H9 (cell line): ENCODE results near the gene ATRNL1. TPM values are rescaled to one million over a fixed set of nuclear protein-coding genes. Genes with fewer than 3 reads are reported as not detected.

Experiments used
- DNase-seq: peaks from one replicate; pipeline ENCODE4 v3.0.0-alpha.2; 2017
- H2AFZ ChIP-seq: one replicate; pipeline ENCODE4 v1.6.1; 2013; ENCODE audit warnings: mild to moderate bottlenecking, low read length, control low read depth, moderate library complexity
- H2AK5ac ChIP-seq: 2 replicates; pipeline ENCODE4 v1.6.1; 2013; ENCODE audit warnings: low read length, control low read depth, mixed read lengths; ENCODE audit not compliant: insufficient read length
- H2BK120ac ChIP-seq: one replicate; pipeline ENCODE4 v1.6.1; 2013; ENCODE audit warnings: low read depth, mild to moderate bottlenecking, low read length, control low read depth, inconsistent platforms; ENCODE audit not compliant: poor library complexity, severe bottlenecking
- H2BK12ac ChIP-seq: 2 replicates; pipeline ENCODE4 v1.6.1; 2013; ENCODE audit warnings: low read length, control low read depth, mixed read lengths, low read depth; ENCODE audit not compliant: insufficient read length
- H2BK15ac ChIP-seq: 2 replicates; pipeline ENCODE4 v1.6.1; 2013; ENCODE audit warnings: low read depth, low read length, control low read depth
- H2BK20ac ChIP-seq: one replicate; pipeline ENCODE4 v1.6.1; 2013; ENCODE audit warnings: low read depth, mild to moderate bottlenecking, low read length, control low read depth, inconsistent platforms; ENCODE audit not compliant: poor library complexity, severe bottlenecking
- H2BK5ac ChIP-seq: 2 replicates; pipeline ENCODE4 v1.6.1; 2013; ENCODE audit warnings: low read length, control low read depth, mixed read lengths; ENCODE audit not compliant: insufficient read length
- H3K14ac ChIP-seq: 2 replicates; pipeline ENCODE4 v1.6.1; 2013; ENCODE audit warnings: low read length, control low read depth; ENCODE audit not compliant: insufficient read depth
- H3K18ac ChIP-seq: 2 replicates; pipeline ENCODE4 v1.6.1; 2013; ENCODE audit warnings: low read depth, mild to moderate bottlenecking, mixed read lengths, low read length, control low read depth; ENCODE audit not compliant: insufficient read length
- H3K23ac ChIP-seq: 2 replicates; pipeline ENCODE4 v1.6.1; 2013; ENCODE audit warnings: low read length, control low read depth, mixed read lengths, low read depth; ENCODE audit not compliant: insufficient read length
- H3K23me2 ChIP-seq: 2 replicates; pipeline ENCODE4 v1.6.1; 2013; ENCODE audit warnings: low read depth, mild to moderate bottlenecking, mixed read lengths, low read length, control low read depth; ENCODE audit not compliant: insufficient read length, poor library complexity, severe bottlenecking
- H3K27ac ChIP-seq: 2 replicates; pipeline ENCODE4 v1.5.1; 2013; ENCODE audit warnings: low read length, control low read depth, mixed read lengths, low read depth; ENCODE audit not compliant: insufficient read length
- H3K27me3 ChIP-seq: 2 replicates; pipeline ENCODE4 v1.6.1; 2013; ENCODE audit warnings: low read length, control low read depth, inconsistent platforms; ENCODE audit not compliant: insufficient read depth
- H3K4ac ChIP-seq: 2 replicates; pipeline ENCODE4 v1.6.1; 2013; ENCODE audit warnings: low read depth, mild to moderate bottlenecking, control low read depth, inconsistent platforms, low read length, moderate library complexity
- H3K4me1 ChIP-seq: 2 replicates; pipeline ENCODE4 v1.6.1; 2013; ENCODE audit warnings: low read length, control low read depth, inconsistent platforms; ENCODE audit not compliant: insufficient read depth
- H3K4me2 ChIP-seq: 2 replicates; pipeline ENCODE4 v1.6.1; 2013; ENCODE audit warnings: low read length, control low read depth, mixed read lengths; ENCODE audit not compliant: insufficient read length, insufficient read depth
- H3K56ac ChIP-seq: 2 replicates; pipeline ENCODE4 v1.6.1; 2013; ENCODE audit warnings: low read depth, mild to moderate bottlenecking, mixed read lengths, low read length, control low read depth; ENCODE audit not compliant: insufficient read length
- H3K79me1 ChIP-seq: 2 replicates; pipeline ENCODE4 v1.6.1; 2013; ENCODE audit warnings: low read depth, mild to moderate bottlenecking, moderate library complexity, low read length, control low read depth, inconsistent platforms; ENCODE audit not compliant: insufficient read depth, poor library complexity, severe bottlenecking
- H3K79me2 ChIP-seq: 2 replicates; pipeline ENCODE4 v1.6.1; 2013; ENCODE audit warnings: low read length, control low read depth, inconsistent platforms; ENCODE audit not compliant: insufficient read depth
- H3K9ac ChIP-seq: 2 replicates; pipeline ENCODE4 v1.6.1; 2013; ENCODE audit warnings: low read length, control low read depth, mixed read lengths; ENCODE audit not compliant: insufficient read length; ENCODE audit errors: extremely low read depth
- H3K9me3 ChIP-seq: one replicate; pipeline ENCODE4 v1.6.1; 2013; ENCODE audit warnings: low read depth, low read length, inconsistent platforms; ENCODE audit not compliant: control insufficient read depth
- H3T11ph ChIP-seq: one replicate; pipeline ENCODE4 v1.6.1; 2013; ENCODE audit warnings: mild to moderate bottlenecking, low read length, control low read depth, inconsistent platforms
- H4K20me1 ChIP-seq: one replicate; pipeline ENCODE4 v1.6.1; 2013; ENCODE audit not compliant: control insufficient read depth, insufficient read length, insufficient read depth
- H4K5ac ChIP-seq: 2 replicates; pipeline ENCODE4 v1.6.1; 2013; ENCODE audit warnings: low read depth, mild to moderate bottlenecking, mixed read lengths, low read length, control low read depth; ENCODE audit not compliant: insufficient read length
- H4K8ac ChIP-seq: replicated peaks from 2 replicates; pipeline ENCODE4 v1.6.1; 2013; ENCODE audit warnings: low read length, control low read depth, mixed read lengths, low read depth; ENCODE audit not compliant: insufficient read length
- H4K91ac ChIP-seq: 2 replicates; pipeline ENCODE4 v1.6.1; 2013; ENCODE audit warnings: low read depth, mild to moderate bottlenecking, moderate library complexity, mixed read lengths, low read length, control low read depth; ENCODE audit not compliant: insufficient read length
- H3K27ac Mint-ChIP-seq, 3 experiments: 2 replicates in 2 of 3; 3 replicates in 1 of 3; pipeline ENCODE4 v1.8.0; 2020 to 2021; ENCODE audit warnings: mixed read lengths in 3 of 3, mild to moderate bottlenecking in 1 of 3, moderate library complexity in 1 of 3
- H3K27me3 Mint-ChIP-seq: 2 replicates; pipeline ENCODE4 v1.8.0; 2021; ENCODE audit warnings: low read depth, mild to moderate bottlenecking, moderate library complexity, mixed read lengths
- H3K36me3 Mint-ChIP-seq, 3 experiments: 2 replicates in 2 of 3; 3 replicates in 1 of 3; pipeline ENCODE4 v1.8.0; 2020 to 2021; ENCODE audit warnings: low read depth in 3 of 3, mixed read lengths in 3 of 3; ENCODE audit not compliant: insufficient read depth in 1 of 3
- H3K4me1 Mint-ChIP-seq, 2 experiments: 2 replicates each; pipeline ENCODE4 v1.8.0; 2020; ENCODE audit warnings: mixed read lengths in 2 of 2
- H3K4me3 Mint-ChIP-seq, 2 experiments: 2 replicates in 1 of 2; 3 replicates in 1 of 2; pipeline ENCODE4 v1.8.0; 2020 to 2021; ENCODE audit warnings: mild to moderate bottlenecking in 2 of 2, mixed read lengths in 2 of 2, moderate library complexity in 1 of 2
- H3K9me3 Mint-ChIP-seq, 2 experiments: 2 replicates in 1 of 2; 3 replicates in 1 of 2; pipeline ENCODE4 v1.8.0; 2020; ENCODE audit warnings: mild to moderate bottlenecking in 2 of 2, mixed read lengths in 2 of 2, moderate library complexity in 1 of 2
- WGBS: extraction: QIAGEN DNeasy Blood & Tissue Kit; methylation state at CpG from one replicate; pipeline ENCODE4 v1.1.7; 2013; ENCODE audit warnings: missing lambda C conversion rate, low lambda C conversion rate, mixed read lengths; ENCODE audit not compliant: insufficient read length; ENCODE audit errors: extremely low coverage; 5-methylcytosine and 5-hydroxymethylcytosine counted together
- total RNA-seq: library from RNA; stranded (reverse); gene quantifications from 2 replicates; pipeline ENCODE4 v1.2.1, GENCODE V29; 2021
- TF ChIP-seq, protein P1 (sequence below): fragments of 200-600 bp; sonication (generic); conservative IDR thresholded peaks from 3 replicates; pipeline ENCODE4 v1.8.0; 2021; ENCODE audit warnings: antibody characterized with exemption, mild to moderate bottlenecking

Gene ATRNL1
- total RNA-seq, 1 experiment from 2014 or later = 9.2 TPM

DNA sequence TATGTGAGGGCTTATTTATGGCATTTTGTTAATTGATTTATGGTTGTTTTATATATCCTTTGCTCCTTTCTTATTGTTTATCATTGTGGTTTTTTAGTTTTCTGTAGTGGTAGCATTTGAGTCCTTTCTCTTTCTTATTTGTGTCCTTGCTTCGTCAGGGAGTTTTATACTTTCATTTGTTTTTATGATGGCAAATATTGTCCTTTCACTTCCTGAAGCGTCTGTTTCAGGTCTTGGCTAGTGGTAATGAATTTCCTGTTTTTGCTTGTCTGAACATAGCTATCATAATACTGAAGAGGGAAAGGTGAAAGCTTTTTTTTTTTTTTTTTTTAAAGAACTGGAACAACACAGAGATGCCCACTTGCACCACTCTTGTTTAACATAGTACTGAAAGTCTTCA is 228.2 kb downstream of the ATRNL1 start:
- H3K79me2 ChIP-seq = no peaks in the 10 kb centered on the region
- H4K20me1 ChIP-seq = no peaks in the 10 kb centered on the region
- no peak overlapping the region for H2BK5ac ChIP-seq
- DNase-seq = no peak
- H2AFZ ChIP-seq = no peak overlapping the region
- no peak overlapping the region for H2BK15ac ChIP-seq
- Mint-ChIP-seq H3K27ac (no peak overlapping the region), H3K4me3 (no peak overlapping the region), H3K36me3 (peaks cover 0 to 2% (median 0%) of the 10 kb centered on the region in 3 experiments; a peak in 1 of 7 replicates), H3K27me3 (no peaks in the 10 kb centered on the region), H3K4me1 (no peaks in the 10 kb centered on the region), H3K9me3 (peaks cover 0 to 4% of the 10 kb centered on the region in 2 experiments; a peak in 2 of 5 replicates)
- no CpG with 5 or more reads among the region's 2 CpGs for WGBS
- no peaks in the 10 kb centered on the region for H3K9me3 ChIP-seq
- H3K14ac ChIP-seq = no peak overlapping the region
- no peak overlapping the region for H2AK5ac ChIP-seq
- TF ChIP-seq, protein P1, sequence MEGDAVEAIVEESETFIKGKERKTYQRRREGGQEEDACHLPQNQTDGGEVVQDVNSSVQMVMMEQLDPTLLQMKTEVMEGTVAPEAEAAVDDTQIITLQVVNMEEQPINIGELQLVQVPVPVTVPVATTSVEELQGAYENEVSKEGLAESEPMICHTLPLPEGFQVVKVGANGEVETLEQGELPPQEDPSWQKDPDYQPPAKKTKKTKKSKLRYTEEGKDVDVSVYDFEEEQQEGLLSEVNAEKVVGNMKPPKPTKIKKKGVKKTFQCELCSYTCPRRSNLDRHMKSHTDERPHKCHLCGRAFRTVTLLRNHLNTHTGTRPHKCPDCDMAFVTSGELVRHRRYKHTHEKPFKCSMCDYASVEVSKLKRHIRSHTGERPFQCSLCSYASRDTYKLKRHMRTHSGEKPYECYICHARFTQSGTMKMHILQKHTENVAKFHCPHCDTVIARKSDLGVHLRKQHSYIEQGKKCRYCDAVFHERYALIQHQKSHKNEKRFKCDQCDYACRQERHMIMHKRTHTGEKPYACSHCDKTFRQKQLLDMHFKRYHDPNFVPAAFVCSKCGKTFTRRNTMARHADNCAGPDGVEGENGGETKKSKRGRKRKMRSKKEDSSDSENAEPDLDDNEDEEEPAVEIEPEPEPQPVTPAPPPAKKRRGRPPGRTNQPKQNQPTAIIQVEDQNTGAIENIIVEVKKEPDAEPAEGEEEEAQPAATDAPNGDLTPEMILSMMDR = no peak
- H4K5ac ChIP-seq = no peak overlapping the region
- no peak overlapping the region for H3K18ac ChIP-seq
- H3K23me2 ChIP-seq = no peaks in the 10 kb centered on the region
- H2BK120ac ChIP-seq = no peak overlapping the region
- H3K4me1 ChIP-seq = no peaks in the 10 kb centered on the region
- no peak overlapping the region for H3K9ac ChIP-seq
- no peak overlapping the region for H3K4ac ChIP-seq
- no peak overlapping the region for H2BK12ac ChIP-seq
- H3K4me2 ChIP-seq = no peak overlapping the region
- no peak overlapping the region for H4K91ac ChIP-seq
- no peak overlapping the region for H3K56ac ChIP-seq
- no peak overlapping the region for H2BK20ac ChIP-seq
- H3K23ac ChIP-seq = no peak overlapping the region
- H4K8ac ChIP-seq = no peak overlapping the region
- H3K27me3 ChIP-seq = no peaks in the 10 kb centered on the region
- H3K79me1 ChIP-seq = no peaks in the 10 kb centered on the region
- no peak overlapping the region for H3K27ac ChIP-seq
- no peak overlapping the region for H3T11ph ChIP-seq
